AG04450 (cell line): Measurements from ENCODE around the gene CDH4. TPM values are rescaled to one million over a fixed set of nuclear protein-coding genes. Genes with fewer than 3 reads are reported as not detected.

Experiments
- CTCF ChIA-PET: fragments of 300-600, 350-600 bp; formaldehyde crosslinking; extraction: SDS; loops from one replicate; lab custom pipeline; 2022; ENCODE audit warnings: antibody characterized with exemption, inconsistent platforms; lab: Charles Lee
- POLR2A ChIA-PET: fragments of 350-600 bp; formaldehyde crosslinking; extraction: SDS; loops from one replicate; lab custom pipeline; 2021; ENCODE audit warnings: antibody characterized with exemption, inconsistent platforms; lab: Yijun Ruan, JAX
- DNase-seq: peaks from one replicate; pipeline ENCODE4 v3.0.0-alpha.2; 2011; ENCODE audit warnings: low read depth, low spot score
- H3K27ac ChIP-seq: one replicate; pipeline ENCODE4 v1.5.1; 2012; ENCODE audit warnings: low read depth, low read length, control low read depth
- H3K27me3 ChIP-seq: one replicate; pipeline ENCODE4 v1.6.0; 2012; ENCODE audit warnings: low read length; ENCODE audit not compliant: control insufficient read depth, insufficient read depth
- H3K4me3 ChIP-seq: 2 replicates; pipeline ENCODE4 v1.5.1; 2011; ENCODE audit warnings: mild to moderate bottlenecking, low read depth, low read length, control low read depth
- H3K9me3 ChIP-seq: 2 replicates; pipeline ENCODE4 v1.5.1; 2012; ENCODE audit warnings: low read length; ENCODE audit not compliant: control insufficient read depth, insufficient read depth
- CTCF ChIP-seq: IDR thresholded peaks from 2 replicates; pipeline ENCODE4 v1.5.1; 2011; ENCODE audit warnings: low read depth, low read length, control low read depth, inconsistent platforms
- polyA plus RNA-seq: library from polyadenylated mRNA; depleted of rRNA; stranded (reverse); fragments of >200 nt; gene quantifications from 2 replicates; pipeline ENCODE4 v1.2.3, GENCODE V29; 2011

CDH4 gene
- polyA plus RNA-seq, 1 experiment, result 1.6 TPM

GRCh38 chr20:61807471-61808160 is 555.6 kb downstream of the CDH4 start:
- H3K27ac ChIP-seq, result no peak overlapping the region
- ChIA-PET POLR2A (no interaction called here), CTCF (no interaction called here)
- H3K9me3 ChIP-seq, result no peaks in the 10 kb centered on the region; the same call in 1 of the 2 replicates
- peaks cover 13% of the 10 kb centered on the region for H3K27me3 ChIP-seq
- no peak for DNase-seq
- TF ChIP-seq CTCF, result no peak
- no peak overlapping the region for H3K4me3 ChIP-seq

GRCh38 chr20:61808447-61808846 is 556.4 kb downstream of the CDH4 start:
- POLR2A ChIA-PET, result no interaction called here
- Histone ChIP-seq H3K27ac (no peak overlapping the region), H3K27me3 (peaks cover 13% of the 10 kb centered on the region), H3K4me3 (no peak overlapping the region), H3K9me3 (no peaks in the 10 kb centered on the region; the same call in 1 of the 2 replicates)
- DNase-seq, result no peak
- CTCF ChIA-PET, result no interaction called here
- no peak for TF ChIP-seq CTCF

- ChIA-PET POLR2A (no interaction called here), CTCF (no interaction called here)
- no peak overlapping the region for H3K27ac ChIP-seq
- no peak overlapping the region for H3K4me3 ChIP-seq
- no peak for DNase-seq
- H3K27me3 ChIP-seq, result peaks cover 9% of the 10 kb centered on the region
- no peak for TF ChIP-seq CTCF
- H3K9me3 ChIP-seq, result no peaks in the 10 kb centered on the region; the same call in 1 of the 2 replicates
Observed at GRCh38 chr20:61809006-61809770, 557.1 kb downstream of the CDH4 start.

GRCh38 chr20:61810066-61810737 is 558.1 kb downstream of the CDH4 start:
- no peak overlapping the region for H3K27ac ChIP-seq
- ChIA-PET CTCF (no interaction called here), POLR2A (no interaction called here)
- TF ChIP-seq CTCF, result no peak
- no peak overlapping the region for H3K4me3 ChIP-seq
- peaks cover 6% of the 10 kb centered on the region for H3K27me3 ChIP-seq
- H3K9me3 ChIP-seq, result no peaks in the 10 kb centered on the region; the same call in 1 of the 2 replicates
- no peak for DNase-seq
